SU-DHL-6 (cell line): ENCODE data around the gene PNN.
"Not testable (repeated sequence)": the region's sequence is repeated elsewhere in the genome, so short reads cannot be mapped to it uniquely, and the experiment has no call there.

Source experiments
- H2AFZ ChIP-seq: fragments of 200-600 bp; sonication (generic); 2 replicates; pipeline ENCODE4 v1.6.1; 2014; ENCODE audit warnings: low read depth, mild to moderate bottlenecking, moderate library complexity, mixed read lengths, antibody characterized with exemption, low read length; ENCODE audit not compliant: severe bottlenecking
- H3F3A ChIP-seq: fragments of 200-600 bp; shearing (Covaris generic); 2 replicates; pipeline ENCODE4 v1.6.0; 2016; ENCODE audit warnings: antibody characterized with exemption, mild to moderate bottlenecking; ENCODE audit not compliant: insufficient read depth
- H3K27ac ChIP-seq: fragments of 200-600 bp; sonication (generic); 2 replicates; pipeline ENCODE4 v1.5.1; 2016; ENCODE audit warnings: low read depth, mild to moderate bottlenecking, low read length, moderate library complexity, mixed read lengths
- H3K27me3 ChIP-seq: fragments of 200-600 bp; sonication (generic), shearing (Covaris generic); 2 replicates; pipeline ENCODE4 v1.6.0; 2014; ENCODE audit warnings: mild to moderate bottlenecking, low read length
- H3K36me3 ChIP-seq: fragments of 200-600 bp; sonication (generic); 2 replicates; pipeline ENCODE4 v1.6.1; 2014; ENCODE audit warnings: mild to moderate bottlenecking, low read length, mixed read lengths
- H3K4me2 ChIP-seq: fragments of 300-600, 200-600 bp; shearing (Covaris generic), sonication (generic); 2 replicates; pipeline ENCODE4 v1.6.0; 2014; ENCODE audit warnings: low read length, low read depth, mild to moderate bottlenecking; ENCODE audit not compliant: poor library complexity, severe bottlenecking
- H3K4me3 ChIP-seq: fragments of 200-600 bp; sonication (generic); 2 replicates; pipeline ENCODE4 v1.5.1; 2014; ENCODE audit warnings: antibody characterized with exemption, low read length, mild to moderate bottlenecking, mixed read lengths; ENCODE audit not compliant: insufficient read depth, poor library complexity, severe bottlenecking
- H3K79me2 ChIP-seq: fragments of 200-600 bp; sonication (generic); 2 replicates; pipeline ENCODE4 v1.6.1; 2014; ENCODE audit warnings: mild to moderate bottlenecking, low read length, moderate library complexity; ENCODE audit not compliant: insufficient read depth
- H3K9ac ChIP-seq: fragments of 200-600 bp; sonication (generic); 2 replicates; pipeline ENCODE4 v1.7.0; 2014; ENCODE audit warnings: mild to moderate bottlenecking, low read length
- H3K9me2 ChIP-seq: fragments of 200-600 bp; sonication (generic); replicated peaks from 2 replicates; pipeline ENCODE4 v1.6.1; 2014; ENCODE audit warnings: low read length; ENCODE audit not compliant: insufficient read depth
- H3K9me3 ChIP-seq: fragments of 200-600 bp; sonication (generic); 2 replicates; pipeline ENCODE4 v1.6.1; 2014; ENCODE audit warnings: low read length, mixed read lengths; ENCODE audit not compliant: insufficient read depth
- H4K20me1 ChIP-seq: fragments of 200-600 bp; sonication (generic); 2 replicates; pipeline ENCODE4 v1.6.1; 2014; ENCODE audit warnings: low read depth, mild to moderate bottlenecking, antibody characterized with exemption, low read length, moderate library complexity, mixed read lengths
- EZH2phosphoT487 ChIP-seq: fragments of 200-600 bp; sonication (generic), shearing (Covaris generic); conservative IDR thresholded peaks from 2 replicates; pipeline ENCODE4 v1.6.1; 2018; ENCODE audit warnings: mild to moderate bottlenecking, antibody characterized with exemption, low read length, moderate library complexity, mixed read lengths
- TF ChIP-seq, protein P1 (sequence below): fragments of 200-600 bp; sonication (generic); IDR thresholded peaks from one replicate; pipeline ENCODE4 v1.5.1; 2017; ENCODE audit warnings: antibody characterized with exemption, mild to moderate bottlenecking, low read length, moderate library complexity; ENCODE audit not compliant: insufficient read depth, poor library complexity, severe bottlenecking

The PNN gene

GRCh38 chr14:39158222-39158858 lies 16.7 kb upstream of the PNN start:
- peaks cover 14% of the 10 kb centered on the region for H3K36me3 ChIP-seq
- no peaks in the 10 kb centered on the region for H3K27me3 ChIP-seq
- H2AFZ ChIP-seq = no peak overlapping the region
- H3K4me3 ChIP-seq = no peak overlapping the region
- no peak overlapping the region for H3K4me2 ChIP-seq
- H3K9me2 ChIP-seq = no peaks in the 10 kb centered on the region
- no peaks in the 10 kb centered on the region; the same call in 1 of the 2 replicates for H3F3A ChIP-seq
- H4K20me1 ChIP-seq = no peaks in the 10 kb centered on the region
- peaks cover 14% of the 10 kb centered on the region; the same call in 1 of the 2 replicates for H3K79me2 ChIP-seq
- no peak overlapping the region for H3K9ac ChIP-seq
- no peaks in the 10 kb centered on the region for H3K9me3 ChIP-seq
- no peak overlapping the region for H3K27ac ChIP-seq
- TF ChIP-seq EZH2phosphoT487 = no peak
- TF ChIP-seq, protein P1, sequence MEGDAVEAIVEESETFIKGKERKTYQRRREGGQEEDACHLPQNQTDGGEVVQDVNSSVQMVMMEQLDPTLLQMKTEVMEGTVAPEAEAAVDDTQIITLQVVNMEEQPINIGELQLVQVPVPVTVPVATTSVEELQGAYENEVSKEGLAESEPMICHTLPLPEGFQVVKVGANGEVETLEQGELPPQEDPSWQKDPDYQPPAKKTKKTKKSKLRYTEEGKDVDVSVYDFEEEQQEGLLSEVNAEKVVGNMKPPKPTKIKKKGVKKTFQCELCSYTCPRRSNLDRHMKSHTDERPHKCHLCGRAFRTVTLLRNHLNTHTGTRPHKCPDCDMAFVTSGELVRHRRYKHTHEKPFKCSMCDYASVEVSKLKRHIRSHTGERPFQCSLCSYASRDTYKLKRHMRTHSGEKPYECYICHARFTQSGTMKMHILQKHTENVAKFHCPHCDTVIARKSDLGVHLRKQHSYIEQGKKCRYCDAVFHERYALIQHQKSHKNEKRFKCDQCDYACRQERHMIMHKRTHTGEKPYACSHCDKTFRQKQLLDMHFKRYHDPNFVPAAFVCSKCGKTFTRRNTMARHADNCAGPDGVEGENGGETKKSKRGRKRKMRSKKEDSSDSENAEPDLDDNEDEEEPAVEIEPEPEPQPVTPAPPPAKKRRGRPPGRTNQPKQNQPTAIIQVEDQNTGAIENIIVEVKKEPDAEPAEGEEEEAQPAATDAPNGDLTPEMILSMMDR = no peak

DNA sequence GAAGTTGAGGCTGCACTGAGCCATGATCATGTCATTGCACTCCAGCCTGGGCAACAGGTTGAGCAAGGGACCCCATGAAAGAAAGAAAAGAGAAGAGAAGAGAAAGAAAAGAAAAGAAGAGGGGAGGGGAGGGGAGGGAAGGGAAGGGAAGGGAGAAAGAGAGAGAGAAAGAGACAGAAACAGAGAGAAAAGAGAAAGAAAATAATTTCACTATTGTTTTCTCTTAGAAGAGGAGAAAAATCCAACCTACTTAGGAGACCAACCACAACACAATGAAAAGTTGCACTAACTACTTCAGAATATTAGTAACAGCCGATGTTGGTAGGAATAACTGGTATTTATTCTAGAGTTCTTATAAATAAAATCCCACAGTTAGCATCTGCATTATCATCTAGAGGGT lies 14.6 kb upstream of the PNN start:
- Histone ChIP-seq H3K79me2 (peaks cover 30% of the 10 kb centered on the region), H3K27ac (no peak overlapping the region), H3K9me2 (no peaks in the 10 kb centered on the region), H3K4me3 (no peak overlapping the region), H2AFZ (no peak overlapping the region), H3K27me3 (no peaks in the 10 kb centered on the region), H3K9ac (no peak overlapping the region), H3K9me3 (no peaks in the 10 kb centered on the region), H4K20me1 (no peaks in the 10 kb centered on the region), H3K36me3 (peaks cover 14% of the 10 kb centered on the region), H3F3A (no peaks in the 10 kb centered on the region), H3K4me2 (no peak overlapping the region)
- no peak for TF ChIP-seq EZH2phosphoT487
- TF ChIP-seq, protein P1 = no peak

DNA sequence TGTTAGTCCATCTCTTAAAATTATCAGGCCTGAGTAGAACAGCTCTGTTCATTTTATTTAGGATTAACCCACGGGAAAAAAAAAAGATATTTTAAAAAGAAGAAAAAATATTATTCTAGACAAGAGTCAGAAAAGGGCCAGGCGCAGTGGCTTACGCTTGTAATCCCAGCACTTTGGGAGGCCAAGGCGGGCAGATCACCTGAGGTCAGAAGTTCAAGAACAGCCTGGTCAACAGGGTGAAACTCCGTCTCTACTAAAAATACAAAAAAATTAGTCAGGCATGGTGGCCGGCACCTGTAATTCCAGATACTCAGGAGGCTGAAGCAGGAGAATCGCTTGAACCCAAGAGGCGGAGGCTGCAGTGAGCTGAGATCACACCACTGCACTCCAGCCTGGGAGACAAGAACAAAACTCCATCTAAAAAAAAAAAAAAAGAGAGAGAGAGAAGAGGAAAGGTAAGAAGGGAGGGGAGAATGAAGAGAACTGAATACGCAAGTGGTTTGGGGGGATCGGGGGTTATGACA lies 7.2 kb upstream of the PNN start:
- H3K9ac ChIP-seq, H3K27me3 ChIP-seq, H3K4me3 ChIP-seq, H3K9me2 ChIP-seq, H2AFZ ChIP-seq, H3K36me3 ChIP-seq, H3K9me3 ChIP-seq, H3K27ac ChIP-seq, H4K20me1 ChIP-seq: not testable (repeated sequence)
- peaks cover 13% of the 10 kb centered on the region; the same call in 1 of the 2 replicates for H3F3A ChIP-seq
- H3K79me2 ChIP-seq = peaks cover 58% of the 10 kb centered on the region
- peak overlapping the region; percentile 98 for H3K4me2 ChIP-seq

DNA sequence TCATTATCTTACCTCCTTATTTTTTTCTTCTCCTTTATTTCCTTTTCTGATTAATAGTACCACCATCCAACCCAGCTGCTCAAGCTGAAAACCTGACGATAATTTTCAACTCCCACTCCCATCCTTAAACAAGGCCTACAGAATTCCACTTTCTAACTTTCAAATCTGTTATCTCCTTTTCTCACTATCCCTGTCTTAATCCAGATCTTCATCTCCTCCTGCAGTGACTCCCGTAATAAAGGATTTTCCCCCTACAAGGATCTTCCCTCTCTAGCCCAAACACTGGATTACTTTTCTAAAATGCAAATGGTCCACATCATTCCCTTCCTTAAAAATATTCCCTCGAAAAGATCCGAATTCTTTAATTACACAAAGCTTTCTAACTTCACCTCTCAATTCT lies 6.5 kb upstream of the PNN start:
- Histone ChIP-seq H3K79me2 (peaks cover 58% of the 10 kb centered on the region), H3K4me3 (peak overlapping the region; percentile 97), H3K4me2 (peak overlapping the region; percentile 98), H3K27me3 (no peaks in the 10 kb centered on the region), H3K27ac (no peak overlapping the region), H3K36me3 (peaks cover 3% of the 10 kb centered on the region; the same call in 1 of the 2 replicates), H3F3A (peaks cover 20% of the 10 kb centered on the region), H3K9me2 (no peaks in the 10 kb centered on the region), H4K20me1 (no peaks in the 10 kb centered on the region), H3K9ac (peak overlapping the region; percentile 82), H3K9me3 (no peaks in the 10 kb centered on the region), H2AFZ (no peak overlapping the region)
- TF ChIP-seq, protein P1 = no peak
- no peak for TF ChIP-seq EZH2phosphoT487
